Ascending aorta (tissue), 2 donors: ENCODE data around the gene TBC1D19. TPM values are rescaled to one million over a fixed set of nuclear protein-coding genes. Genes with fewer than 3 reads are reported as not detected.

Experiments
- DNase-seq, 2 donors: peaks; one replicate each; pipeline ENCODE4 v3.0.0-alpha.2; 2019; ENCODE audit warnings: low spot score in 2 of 2
- H3K27ac ChIP-seq, 2 donors: fragments of 200-600 bp; sonication (generic); one replicate each; pipeline ENCODE4 v1.5.1; 2016 to 2017; ENCODE audit warnings: mild to moderate bottlenecking in 1 of 2
- H3K27me3 ChIP-seq: fragments of 200-600 bp; sonication (generic); one replicate; pipeline ENCODE4 v1.5.1; 2017
- H3K36me3 ChIP-seq, 2 donors: fragments of 200-600 bp; sonication (generic); one replicate each; pipeline ENCODE4 v1.5.1; 2016
- H3K4me1 ChIP-seq, 2 donors: fragments of 200-600 bp; sonication (generic); one replicate each; pipeline ENCODE4 v1.5.1; 2016 to 2017; ENCODE audit warnings: mild to moderate bottlenecking in 1 of 2
- H3K4me3 ChIP-seq, 2 donors: fragments of 200-600 bp; sonication (generic); one replicate each; pipeline ENCODE4 v1.5.1; 2016 to 2017; ENCODE audit warnings: mild to moderate bottlenecking in 1 of 2
- H3K9me3 ChIP-seq, 2 donors: fragments of 200-600 bp; sonication (generic); one replicate each; pipeline ENCODE4 v1.5.1; 2016
- intact Hi-C: fragments of 100-400 bp; cut with DNase I; formaldehyde crosslinking; loops from one replicate; pipeline ENCODE4 v1.15.1; 2023
- total RNA-seq: library from RNA; depleted of rRNA; stranded (reverse); fragments of >200 nt; gene quantifications from one replicate; pipeline ENCODE4 v1.1.0, GENCODE V29; 2016
- TF ChIP-seq, protein P1 (sequence below), 3 experiments: fragments of 200-600 bp in 2 of 3; fragments of 450-650 bp in 1 of 3; sonication (generic) in 2 of 3; IDR thresholded peaks; one replicate each; pipeline ENCODE4 v1.5.1; 2016 to 2019; ENCODE audit warnings: antibody characterized with exemption in 3 of 3, mild to moderate bottlenecking in 1 of 3, moderate library complexity in 1 of 3

Gene TBC1D19
- total RNA-seq, 1 donor from 2014 or later, result 18.1 TPM

DNA sequence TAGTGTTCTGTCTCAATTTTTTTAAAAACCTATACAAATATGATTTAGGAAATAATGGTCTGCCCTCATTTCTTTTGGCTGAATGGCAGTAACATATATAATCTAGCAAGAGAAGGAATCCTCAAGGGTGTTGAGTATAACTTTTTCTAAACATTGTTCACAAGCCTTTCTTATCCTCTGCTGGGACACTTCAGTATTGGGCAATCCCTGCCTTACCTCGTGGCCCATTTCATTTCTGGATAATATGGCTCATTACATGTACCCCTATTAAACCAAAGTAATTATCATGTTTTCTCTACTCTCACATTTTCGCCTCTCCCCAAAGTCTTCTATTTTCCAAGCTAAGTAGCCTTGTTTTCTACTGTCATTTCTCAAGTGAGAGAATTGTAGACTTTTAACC is 166.0 kb downstream of the TBC1D19 start:
- TF ChIP-seq, protein P1, sequence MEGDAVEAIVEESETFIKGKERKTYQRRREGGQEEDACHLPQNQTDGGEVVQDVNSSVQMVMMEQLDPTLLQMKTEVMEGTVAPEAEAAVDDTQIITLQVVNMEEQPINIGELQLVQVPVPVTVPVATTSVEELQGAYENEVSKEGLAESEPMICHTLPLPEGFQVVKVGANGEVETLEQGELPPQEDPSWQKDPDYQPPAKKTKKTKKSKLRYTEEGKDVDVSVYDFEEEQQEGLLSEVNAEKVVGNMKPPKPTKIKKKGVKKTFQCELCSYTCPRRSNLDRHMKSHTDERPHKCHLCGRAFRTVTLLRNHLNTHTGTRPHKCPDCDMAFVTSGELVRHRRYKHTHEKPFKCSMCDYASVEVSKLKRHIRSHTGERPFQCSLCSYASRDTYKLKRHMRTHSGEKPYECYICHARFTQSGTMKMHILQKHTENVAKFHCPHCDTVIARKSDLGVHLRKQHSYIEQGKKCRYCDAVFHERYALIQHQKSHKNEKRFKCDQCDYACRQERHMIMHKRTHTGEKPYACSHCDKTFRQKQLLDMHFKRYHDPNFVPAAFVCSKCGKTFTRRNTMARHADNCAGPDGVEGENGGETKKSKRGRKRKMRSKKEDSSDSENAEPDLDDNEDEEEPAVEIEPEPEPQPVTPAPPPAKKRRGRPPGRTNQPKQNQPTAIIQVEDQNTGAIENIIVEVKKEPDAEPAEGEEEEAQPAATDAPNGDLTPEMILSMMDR (IDR thresholded peaks at IDR 0.05), result no peak
- no peaks in the 10 kb centered on the region for H3K4me1 ChIP-seq
- no peaks in the 10 kb centered on the region for H3K27me3 ChIP-seq
- H3K9me3 ChIP-seq, result no peaks in the 10 kb centered on the region
- DNase-seq, result no peak
- no peak overlapping the region for H3K27ac ChIP-seq
- intact Hi-C loops, result no loop called here
- H3K4me3 ChIP-seq, result no peak overlapping the region
- H3K36me3 ChIP-seq, result peaks cover 0 to 11% of the 10 kb centered on the region in 2 donors

DNA sequence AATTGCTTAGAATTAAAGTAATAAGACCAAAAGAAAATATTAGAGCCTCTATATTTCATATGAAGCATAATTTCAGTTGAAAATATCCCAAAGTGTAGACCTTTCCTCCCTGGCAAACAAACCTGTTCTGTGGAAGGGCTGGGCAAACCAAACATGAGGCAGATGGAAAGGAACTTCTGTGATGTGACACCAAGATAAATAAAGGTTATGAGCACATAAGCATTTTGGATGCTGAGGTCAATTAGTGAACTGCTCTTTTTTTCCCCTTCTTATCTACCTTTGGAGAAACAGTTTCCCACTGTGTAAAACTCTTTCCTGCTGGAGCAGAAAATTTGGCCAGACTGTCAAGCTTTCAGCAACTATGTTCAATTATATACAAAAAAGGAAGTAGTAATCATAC is 167.1 kb downstream of the TBC1D19 start:
- TF ChIP-seq, protein P1 (IDR thresholded peaks at IDR 0.05), result no peak
- no peak for DNase-seq
- Histone ChIP-seq H3K36me3 (peaks cover 0 to 11% of the 10 kb centered on the region in 2 donors), H3K27me3 (no peaks in the 10 kb centered on the region), H3K27ac (no peak overlapping the region), H3K4me1 (no peaks in the 10 kb centered on the region), H3K4me3 (no peak overlapping the region), H3K9me3 (no peaks in the 10 kb centered on the region)
- intact Hi-C loops, result no loop called here

DNA sequence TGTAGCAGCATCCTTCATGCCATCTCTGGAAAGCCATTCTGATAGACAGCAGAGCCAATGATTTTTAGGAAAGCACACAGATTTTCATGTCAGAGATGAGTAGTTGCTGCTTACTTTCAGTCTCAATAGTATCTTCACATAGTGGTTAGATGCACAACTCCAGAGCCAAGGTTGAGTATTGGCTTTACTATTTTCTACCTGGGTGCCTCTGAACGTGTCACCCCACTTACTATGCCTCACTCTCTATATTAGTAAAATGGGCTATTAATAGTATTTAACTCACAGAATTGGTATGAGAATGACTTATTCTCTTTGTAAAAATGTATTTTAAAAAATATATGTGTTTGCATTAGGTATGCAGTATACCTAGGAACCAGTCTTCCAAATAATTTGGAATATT is 168.0 kb downstream of the TBC1D19 start:
- Histone ChIP-seq H3K27ac (no peak overlapping the region), H3K36me3 (peaks cover 0 to 11% of the 10 kb centered on the region in 2 donors), H3K9me3 (no peaks in the 10 kb centered on the region), H3K27me3 (no peaks in the 10 kb centered on the region), H3K4me3 (no peak overlapping the region), H3K4me1 (no peaks in the 10 kb centered on the region)
- TF ChIP-seq, protein P1 (IDR thresholded peaks at IDR 0.05), result no peak
- DNase-seq, result no peak
- intact Hi-C loops, result no loop called here

DNA sequence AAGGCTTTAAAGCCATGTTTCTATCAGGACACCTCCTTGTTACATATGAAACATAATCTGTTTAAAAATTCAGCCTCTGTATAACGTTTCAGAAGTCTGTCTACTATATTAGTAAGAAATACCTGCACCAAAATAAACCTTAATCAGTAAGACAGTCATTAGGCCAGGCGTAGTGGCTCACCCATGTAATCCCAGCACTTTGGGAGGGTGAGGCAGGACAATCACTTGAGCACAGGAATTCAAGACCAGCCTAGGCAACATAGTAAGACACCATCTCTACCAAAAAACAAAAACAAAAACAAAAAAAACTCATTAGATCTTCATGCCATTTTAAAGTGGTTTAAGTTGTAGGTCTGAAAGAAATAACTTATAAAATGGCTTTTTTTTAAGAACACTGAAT is 169.3 kb downstream of the TBC1D19 start:
- Histone ChIP-seq H3K27ac (no peak overlapping the region), H3K4me1 (no peaks in the 10 kb centered on the region), H3K36me3 (peaks cover 0 to 10% of the 10 kb centered on the region in 2 donors), H3K4me3 (no peak overlapping the region), H3K27me3 (no peaks in the 10 kb centered on the region), H3K9me3 (no peaks in the 10 kb centered on the region)
- TF ChIP-seq, protein P1 (IDR thresholded peaks at IDR 0.05), result no peak
- DNase-seq, result no peak
- intact Hi-C loops, result no loop called here

DNA sequence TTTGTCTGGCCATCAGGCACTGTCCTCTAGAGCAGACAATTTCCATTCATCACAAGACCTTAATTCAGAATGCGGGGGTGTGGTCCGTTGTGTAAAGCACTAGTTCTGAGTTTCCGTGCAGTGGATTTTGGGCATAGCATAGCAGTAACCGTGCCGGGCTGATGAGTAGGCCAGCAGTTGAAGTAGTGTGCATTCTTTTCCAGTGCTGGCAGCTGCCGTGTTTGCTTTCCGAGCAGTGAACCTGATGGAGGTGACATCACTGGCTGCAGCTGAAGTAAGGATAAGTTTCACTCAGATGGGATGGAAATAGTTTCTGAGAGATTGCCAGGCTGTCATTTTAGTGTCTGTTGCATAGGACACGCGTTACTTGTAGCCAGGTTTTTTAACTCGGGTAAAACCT is 169.7 kb downstream of the TBC1D19 start:
- Histone ChIP-seq H3K4me3 (no peak overlapping the region), H3K27ac (no peak overlapping the region), H3K36me3 (peaks cover 0 to 7% of the 10 kb centered on the region in 2 donors), H3K4me1 (no peaks in the 10 kb centered on the region), H3K27me3 (no peaks in the 10 kb centered on the region), H3K9me3 (no peaks in the 10 kb centered on the region)
- TF ChIP-seq, protein P1 (IDR thresholded peaks at IDR 0.05), result no peak
- intact Hi-C loops, result no loop called here
- no peak for DNase-seq

DNA sequence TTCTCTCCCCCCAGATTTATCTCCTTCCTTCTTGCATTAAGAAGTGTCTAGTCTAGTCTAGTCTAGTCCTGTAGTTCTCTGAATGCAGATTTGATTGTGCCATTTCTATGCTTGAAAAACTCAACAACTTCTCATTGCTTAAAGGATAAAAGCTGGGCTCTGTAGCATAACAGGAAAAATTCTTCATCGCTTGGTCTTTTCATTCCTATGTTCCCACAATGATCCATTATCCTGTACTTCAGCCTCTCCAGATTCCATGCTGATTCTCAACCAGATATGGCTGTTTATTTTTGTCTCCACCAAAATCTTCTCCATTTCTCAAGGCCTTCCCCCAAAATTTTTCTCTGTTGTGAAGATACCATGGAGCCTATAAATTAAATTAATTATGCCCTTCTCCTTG is 173.9 kb downstream of the TBC1D19 start:
- no peaks in the 10 kb centered on the region for H3K9me3 ChIP-seq
- TF ChIP-seq, protein P1 (IDR thresholded peaks at IDR 0.05), result no peak
- DNase-seq, result no peak
- intact Hi-C loops, result no loop called here
- peaks cover 0 to 3% of the 10 kb centered on the region in 2 donors for H3K36me3 ChIP-seq
- H3K4me1 ChIP-seq, result no peaks in the 10 kb centered on the region
- H3K27me3 ChIP-seq, result no peaks in the 10 kb centered on the region
- no peak overlapping the region for H3K4me3 ChIP-seq
- no peak overlapping the region for H3K27ac ChIP-seq
